ENCODE results near the gene RRAS. TPM values are rescaled to one million over a fixed set of nuclear protein-coding genes. Genes with fewer than 3 reads are reported as not detected.

The RRAS gene
- total and polyA plus RNA-seq, 2 of the 4 experiments (the other 2 are of a cell fraction), result 50.2 to 241 TPM

DNA sequence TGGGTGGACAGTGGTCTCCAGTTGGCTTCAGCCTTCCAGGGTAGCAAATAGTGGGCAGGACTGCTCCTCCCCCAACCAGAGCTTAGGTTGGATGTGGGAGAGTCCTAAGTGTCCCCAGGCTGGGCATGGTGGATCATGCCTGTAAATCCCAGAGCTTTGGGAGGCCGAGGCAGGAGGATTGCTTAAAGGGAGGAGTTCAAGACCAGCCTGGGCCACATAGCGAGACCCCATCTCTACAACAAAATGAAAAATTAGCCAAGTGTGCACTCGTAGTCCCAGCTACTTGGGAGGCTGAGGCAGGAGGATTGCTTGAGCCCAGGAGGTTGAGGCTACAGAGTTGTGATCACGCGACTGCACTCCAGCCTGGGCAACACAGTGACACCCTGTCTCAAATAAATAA is 7.4 kb downstream of the RRAS start:
- Histone ChIP-seq H2BK120ac (ENCODE audit: low read depth, low read length) (no peak overlapping the region), H2BK15ac (ENCODE audit: low read depth, low read length) (no peak overlapping the region), H3K36me3 (ENCODE audit: control insufficient read depth, insufficient read depth, low read length) (peaks cover 17% of the 10 kb centered on the region), H4K5ac (ENCODE audit: low read depth, low read length) (no peak overlapping the region), H2AK9ac (replicated peaks; ENCODE audit: low read depth, low read length, poor library complexity) (no peak overlapping the region), H3K4me2 (ENCODE audit: low read depth, low read length) (no peak overlapping the region), H2AFZ (replicated peaks; ENCODE audit: low read length, poor library complexity) (no peak overlapping the region), H2AK5ac (ENCODE audit: low read depth, low read length) (no peak overlapping the region), H2BK5ac (ENCODE audit: low read depth, low read length, poor library complexity, severe bottlenecking) (no peak overlapping the region), H3K9ac (ENCODE audit: low read depth, low read length) (no peak overlapping the region), H3K27ac (ENCODE audit: insufficient read depth, low read length) (no peak overlapping the region), H3K4me1 (ENCODE audit: control insufficient read depth, insufficient read depth, low read length) (peaks cover 2% of the 10 kb centered on the region; the same call in 1 of the 2 replicates), H3K23ac (ENCODE audit: low read depth, low read length) (no peak overlapping the region), H3K18ac (ENCODE audit: low read depth, low read length) (no peak overlapping the region), H3K79me1 (ENCODE audit: low read depth in 1 of 2, low read length in 2 of 2) (peaks cover 0 to 36% of the 10 kb centered on the region in 2 experiments; a peak in 2 of 4 replicates), H3K4ac (ENCODE audit: low read depth, low read length) (no peak overlapping the region), H4K8ac (ENCODE audit: low read depth in 2 of 2, low read length in 2 of 2) (no peak overlapping the region; a peak in 1 of 4 replicates), H3K56ac (ENCODE audit: extremely low read depth, insufficient read depth, low read length) (no peak overlapping the region), H3K9me1 (ENCODE audit: insufficient read depth, low read length) (peaks cover 9% of the 10 kb centered on the region; the same call in 1 of the 2 replicates), H3K9me3 (ENCODE audit: control insufficient read depth, insufficient read depth, low read length) (no peaks in the 10 kb centered on the region), H3K27me3 (ENCODE audit: control insufficient read depth, insufficient read depth, low read length) (no peaks in the 10 kb centered on the region), H2BK20ac (ENCODE audit: low read depth, low read length) (no peak overlapping the region), H4K20me1 (ENCODE audit: insufficient read depth, low read length) (no peaks in the 10 kb centered on the region), H3K4me3 (ENCODE audit: insufficient read depth, low read depth, low read length) (no peak overlapping the region), H3K14ac (replicated peaks; ENCODE audit: low read depth, low read length) (no peak overlapping the region), H4K91ac (ENCODE audit: insufficient read depth, low read depth, low read length) (no peak overlapping the region)
- TF ChIP-seq CEBPB (IDR thresholded peaks at IDR 0.05; ENCODE audit: low read depth, low read length) (no peak), POLR2A (IDR thresholded peaks at IDR 0.05; ENCODE audit: low read depth, low read length) (no peak), MAZ (IDR thresholded peaks at IDR 0.05; ENCODE audit: borderline replicate concordance, low read depth, low read length) (no peak), RCOR1 (IDR thresholded peaks at IDR 0.05; ENCODE audit: insufficient replicate concordance, low read length) (no peak), MAFK (IDR thresholded peaks at IDR 0.05; ENCODE audit: low read depth, low read length) (no peak), SMC3 (IDR thresholded peaks at IDR 0.05; ENCODE audit: low read depth, low read length) (no peak), RFX5 (IDR thresholded peaks at IDR 0.05; ENCODE audit: low read depth, low read length) (no peak), RAD21 (IDR thresholded peaks at IDR 0.05; ENCODE audit: low read length) (no peak), BHLHE40 (IDR thresholded peaks at IDR 0.05; ENCODE audit: low read depth, low read length) (no peak), USF2 (IDR thresholded peaks at IDR 0.05; ENCODE audit: low read depth, low read length) (no peak), NFE2L2 (IDR thresholded peaks at IDR 0.05; ENCODE audit: low read depth, low read length) (no peak), MXI1 (IDR thresholded peaks at IDR 0.05; ENCODE audit: borderline replicate concordance, low read depth, low read length) (no peak), CHD1 (IDR thresholded peaks at IDR 0.05; ENCODE audit: low read depth, low read length) (no peak), FOS (IDR thresholded peaks at IDR 0.05; ENCODE audit: low read depth, low read length) (no peak)
- TF ChIP-seq, protein P1, sequence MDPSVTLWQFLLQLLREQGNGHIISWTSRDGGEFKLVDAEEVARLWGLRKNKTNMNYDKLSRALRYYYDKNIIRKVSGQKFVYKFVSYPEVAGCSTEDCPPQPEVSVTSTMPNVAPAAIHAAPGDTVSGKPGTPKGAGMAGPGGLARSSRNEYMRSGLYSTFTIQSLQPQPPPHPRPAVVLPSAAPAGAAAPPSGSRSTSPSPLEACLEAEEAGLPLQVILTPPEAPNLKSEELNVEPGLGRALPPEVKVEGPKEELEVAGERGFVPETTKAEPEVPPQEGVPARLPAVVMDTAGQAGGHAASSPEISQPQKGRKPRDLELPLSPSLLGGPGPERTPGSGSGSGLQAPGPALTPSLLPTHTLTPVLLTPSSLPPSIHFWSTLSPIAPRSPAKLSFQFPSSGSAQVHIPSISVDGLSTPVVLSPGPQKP (IDR thresholded peaks at IDR 0.05; ENCODE audit: borderline replicate concordance, low read depth, low read length), result no peak
- TF ChIP-seq, protein P2, sequence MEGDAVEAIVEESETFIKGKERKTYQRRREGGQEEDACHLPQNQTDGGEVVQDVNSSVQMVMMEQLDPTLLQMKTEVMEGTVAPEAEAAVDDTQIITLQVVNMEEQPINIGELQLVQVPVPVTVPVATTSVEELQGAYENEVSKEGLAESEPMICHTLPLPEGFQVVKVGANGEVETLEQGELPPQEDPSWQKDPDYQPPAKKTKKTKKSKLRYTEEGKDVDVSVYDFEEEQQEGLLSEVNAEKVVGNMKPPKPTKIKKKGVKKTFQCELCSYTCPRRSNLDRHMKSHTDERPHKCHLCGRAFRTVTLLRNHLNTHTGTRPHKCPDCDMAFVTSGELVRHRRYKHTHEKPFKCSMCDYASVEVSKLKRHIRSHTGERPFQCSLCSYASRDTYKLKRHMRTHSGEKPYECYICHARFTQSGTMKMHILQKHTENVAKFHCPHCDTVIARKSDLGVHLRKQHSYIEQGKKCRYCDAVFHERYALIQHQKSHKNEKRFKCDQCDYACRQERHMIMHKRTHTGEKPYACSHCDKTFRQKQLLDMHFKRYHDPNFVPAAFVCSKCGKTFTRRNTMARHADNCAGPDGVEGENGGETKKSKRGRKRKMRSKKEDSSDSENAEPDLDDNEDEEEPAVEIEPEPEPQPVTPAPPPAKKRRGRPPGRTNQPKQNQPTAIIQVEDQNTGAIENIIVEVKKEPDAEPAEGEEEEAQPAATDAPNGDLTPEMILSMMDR (conservative IDR thresholded peaks at IDR 0.05; ENCODE audit: low read depth, low read length), result no peak
- WGBS, 2 experiments (ENCODE audit: extremely low coverage in 2 of 2, insufficient read length in 1 of 2), result no CpG with 5 or more reads among the region's 5 CpGs
- POLR2A ChIA-PET (ENCODE audit: unreplicated experiment), result no interaction called here
- CTCF ChIA-PET, result no interaction called here
- BruUV-seq (replicated peaks), result no TSS peak
- no peak for DNase-seq
- intact Hi-C loops (cut with micrococcal nuclease), result no loop called here
- in situ Hi-C loops (cut with MboI; ENCODE audit: low sequenced_read_pairs), result no loop called here
- dilution Hi-C loops (cut with HindIII; ENCODE audit: low sequenced_read_pairs, unreplicated experiment), result no loop called here
- no peak for ATAC-seq (ENCODE audit: low read depth)

Data from IMR-90 (cell line).